BLaER1 treated with 17β-estradiol and CSF1 and Interleukin-3, amounts not matched to agents 10 nM and 100 nM (cell line): Measurements from ENCODE around the gene POLR3B.

Source experiments
- H3K27ac ChIP-seq, 11 experiments: shearing (Covaris generic); formaldehyde crosslinking; 2 replicates each; pipeline ENCODE4 v1.8.1; 2022
- H3K27me3 ChIP-seq, 11 experiments: shearing (Covaris generic); formaldehyde crosslinking; 2 replicates each; pipeline ENCODE4 v1.8.1; 2022
- H3K36me3 ChIP-seq, 11 experiments: shearing (Covaris generic); formaldehyde crosslinking; 2 replicates each; pipeline ENCODE4 v1.8.1; 2022
- H3K4me1 ChIP-seq, 10 experiments: shearing (Covaris generic); formaldehyde crosslinking; 2 replicates each; pipeline ENCODE4 v1.8.1; 2022
- H3K4me2 ChIP-seq, 11 experiments: shearing (Covaris generic); formaldehyde crosslinking; 2 replicates each; pipeline ENCODE4 v1.8.1; 2022
- H3K4me3 ChIP-seq, 10 experiments: shearing (Covaris generic); formaldehyde crosslinking; 2 replicates each; pipeline ENCODE4 v1.8.1; 2022
- H3K9ac ChIP-seq, 11 experiments: shearing (Covaris generic); formaldehyde crosslinking; 2 replicates each; pipeline ENCODE4 v1.8.1; 2022
- H3K9me3 ChIP-seq, 11 experiments: shearing (Covaris generic); formaldehyde crosslinking; replicated peaks in 1 of 11; 2 replicates each; pipeline ENCODE4 v1.8.1; 2022
- H4K20me1 ChIP-seq, 11 experiments: shearing (Covaris generic); formaldehyde crosslinking; 2 replicates each; pipeline ENCODE4 v1.8.1; 2022
- Cebpa-rat ChIP-seq, 11 experiments: shearing (Covaris generic); IDR thresholded peaks; 2 replicates each; pipeline ENCODE4 v1.8.1; 2022

The POLR3B gene

GRCh38 chr12:106317406-106318082 lies 40.0 kb upstream of the POLR3B start:
- Histone ChIP-seq H3K4me3 (no peak overlapping the region), H3K4me1 (peaks cover 2 to 15% (median 8%) of the 10 kb centered on the region in 10 experiments), H3K4me2 (no peak overlapping the region), H3K27me3 (no peaks in the 10 kb centered on the region), H4K20me1 (no peaks in the 10 kb centered on the region), H3K27ac (no peak overlapping the region), H3K9ac (no peak overlapping the region), H3K36me3 (peaks cover 0 to 76% (median 36%) of the 10 kb centered on the region in 11 experiments; a peak in 13 of 22 replicates), H3K9me3 (no peaks in the 10 kb centered on the region)
- no peak for TF ChIP-seq Cebpa-rat (IDR thresholded peaks at IDR 0.05)

DNA sequence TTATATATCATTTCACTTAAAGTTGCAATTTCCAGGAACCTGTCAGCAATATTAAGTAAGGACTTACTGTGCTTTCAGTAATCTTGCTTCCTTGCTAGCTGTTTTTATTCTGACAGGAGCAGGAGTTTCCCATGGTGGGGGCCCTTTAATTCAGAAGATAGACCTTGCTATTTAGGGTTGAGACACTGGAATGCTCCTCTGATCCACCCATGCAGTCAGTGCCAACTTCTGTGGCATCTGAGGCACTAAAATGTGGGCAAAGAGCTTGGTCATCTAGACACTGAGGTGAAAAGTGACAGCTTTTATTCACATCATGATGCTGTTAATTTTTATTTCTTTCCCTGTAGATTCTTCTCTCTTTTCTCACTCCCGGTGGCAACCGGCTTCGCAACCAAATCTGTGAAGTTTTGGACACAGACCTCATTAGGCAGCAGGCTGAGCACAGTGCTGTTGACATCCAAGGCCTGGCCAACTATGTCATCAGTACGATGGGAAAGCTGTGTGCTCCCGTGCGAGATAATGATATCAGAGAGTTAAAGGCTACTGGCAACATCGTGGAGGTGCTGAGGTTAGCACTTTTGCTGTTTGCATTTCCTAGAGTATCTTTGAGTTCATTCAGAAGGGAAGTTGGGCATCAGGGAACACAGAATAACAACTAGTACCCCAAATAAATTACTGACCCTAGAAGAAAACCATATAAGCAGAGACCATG lies 36.3 kb upstream of the POLR3B start:
- peaks cover 0 to 3% (median 2%) of the 10 kb centered on the region in 10 experiments; a peak in 6 of 20 replicates for H3K4me1 ChIP-seq
- H4K20me1 ChIP-seq, result no peaks in the 10 kb centered on the region
- H3K27ac ChIP-seq, result no peak overlapping the region
- H3K4me3 ChIP-seq, result no peak overlapping the region
- no peak for TF ChIP-seq Cebpa-rat (IDR thresholded peaks at IDR 0.05)
- peaks cover 0 to 93% (median 44%) of the 10 kb centered on the region in 11 experiments; a peak in 12 of 22 replicates for H3K36me3 ChIP-seq
- H3K9me3 ChIP-seq, result no peaks in the 10 kb centered on the region
- no peak overlapping the region for H3K4me2 ChIP-seq
- no peaks in the 10 kb centered on the region for H3K27me3 ChIP-seq
- no peak overlapping the region for H3K9ac ChIP-seq

GRCh38 chr12:106323537-106323936 lies 34.0 kb upstream of the POLR3B start:
- no peak overlapping the region for H3K4me3 ChIP-seq
- no peaks in the 10 kb centered on the region for H3K27me3 ChIP-seq
- H3K4me2 ChIP-seq, result no peak overlapping the region
- no peak overlapping the region for H3K27ac ChIP-seq
- H3K4me1 ChIP-seq, result no peaks in the 10 kb centered on the region
- H3K36me3 ChIP-seq, result peaks cover 0 to 89% (median 38%) of the 10 kb centered on the region in 11 experiments; a peak in 12 of 22 replicates
- H4K20me1 ChIP-seq, result no peaks in the 10 kb centered on the region
- H3K9me3 ChIP-seq, result no peaks in the 10 kb centered on the region
- TF ChIP-seq Cebpa-rat (IDR thresholded peaks at IDR 0.05), result no peak
- H3K9ac ChIP-seq, result no peak overlapping the region

DNA sequence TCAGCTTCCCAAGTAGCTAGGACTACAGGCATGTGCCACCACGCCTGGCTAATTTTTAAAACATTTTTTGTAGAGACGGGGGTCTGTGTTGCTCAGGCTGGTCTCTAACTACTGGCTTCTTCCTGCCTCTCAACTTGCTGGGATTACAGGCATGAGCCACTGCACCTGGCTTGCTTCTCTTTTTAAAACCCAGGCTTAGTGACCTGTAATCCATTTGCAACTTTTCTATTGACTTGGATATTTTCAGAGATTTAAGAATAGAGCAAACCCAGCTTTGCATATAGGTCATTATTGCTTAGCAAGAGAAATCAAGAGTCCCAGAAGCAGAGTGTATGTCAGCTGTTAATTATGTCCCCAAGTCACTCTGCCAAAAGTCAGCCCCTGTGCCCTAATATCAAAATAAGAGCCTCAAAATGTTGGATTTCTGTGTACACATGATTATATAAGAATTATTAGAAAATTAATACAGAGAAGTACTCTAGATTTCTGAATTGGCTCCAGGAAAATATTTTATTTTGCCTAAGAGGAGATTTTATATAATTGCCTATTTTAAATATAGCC lies 30.2 kb upstream of the POLR3B start:
- H3K27ac ChIP-seq, result no peak overlapping the region
- H3K9ac ChIP-seq, result no peak overlapping the region
- H3K9me3 ChIP-seq, result peaks cover 7 to 14% (median 10%) of the 10 kb centered on the region in 11 experiments; a peak in 19 of 22 replicates
- peaks cover 0 to 1% (median 0%) of the 10 kb centered on the region in 10 experiments; a peak in 1 of 20 replicates for H3K4me1 ChIP-seq
- H3K4me3 ChIP-seq, result no peak overlapping the region
- no peaks in the 10 kb centered on the region for H4K20me1 ChIP-seq
- no peaks in the 10 kb centered on the region for H3K27me3 ChIP-seq
- H3K36me3 ChIP-seq, result peaks cover 0 to 72% (median 34%) of the 10 kb centered on the region in 11 experiments; a peak in 13 of 22 replicates
- H3K4me2 ChIP-seq, result no peak overlapping the region
- TF ChIP-seq Cebpa-rat (IDR thresholded peaks at IDR 0.05), result no peak

- Histone ChIP-seq H3K4me2 (no peak overlapping the region), H3K36me3 (peaks cover 0 to 60% (median 25%) of the 10 kb centered on the region in 11 experiments; a peak in 12 of 22 replicates), H3K9ac (no peak overlapping the region), H3K4me3 (no peak overlapping the region), H4K20me1 (no peaks in the 10 kb centered on the region), H3K27me3 (no peaks in the 10 kb centered on the region), H3K27ac (no peak overlapping the region), H3K4me1 (peaks cover under 1 to 11% (median 4%) of the 10 kb centered on the region in 10 experiments; a peak in 13 of 20 replicates), H3K9me3 (peaks cover 10 to 20% (median 13%) of the 10 kb centered on the region in 11 experiments; a peak in 19 of 22 replicates)
- no peak for TF ChIP-seq Cebpa-rat (IDR thresholded peaks at IDR 0.05)
Observed at GRCh38 chr12:106328735-106329134, 28.8 kb upstream of the POLR3B start.

GRCh38 chr12:106329231-106329982 lies 28.1 kb upstream of the POLR3B start:
- Histone ChIP-seq H3K27me3 (no peaks in the 10 kb centered on the region), H3K36me3 (peaks cover 0 to 54% (median 18%) of the 10 kb centered on the region in 11 experiments; a peak in 12 of 22 replicates), H3K9ac (no peak overlapping the region), H3K4me2 (no peak overlapping the region), H3K27ac (no peak overlapping the region), H3K4me1 (peaks cover 7 to 18% (median 10%) of the 10 kb centered on the region in 10 experiments; a peak in 19 of 20 replicates), H3K4me3 (no peak overlapping the region), H3K9me3 (peaks cover 10 to 20% (median 13%) of the 10 kb centered on the region in 11 experiments; a peak in 19 of 22 replicates), H4K20me1 (no peaks in the 10 kb centered on the region)
- no peak for TF ChIP-seq Cebpa-rat (IDR thresholded peaks at IDR 0.05)

- Histone ChIP-seq H3K27ac (no peak overlapping the region), H4K20me1 (no peaks in the 10 kb centered on the region), H3K27me3 (no peaks in the 10 kb centered on the region), H3K36me3 (peaks cover 0 to 32% (median 9%) of the 10 kb centered on the region in 11 experiments; a peak in 9 of 22 replicates), H3K4me2 (no peak overlapping the region), H3K4me1 (peaks cover 7 to 19% (median 12%) of the 10 kb centered on the region in 10 experiments), H3K9ac (no peak overlapping the region), H3K4me3 (no peak overlapping the region), H3K9me3 (peaks cover 10 to 20% (median 13%) of the 10 kb centered on the region in 11 experiments; a peak in 19 of 22 replicates)
- TF ChIP-seq Cebpa-rat (IDR thresholded peaks at IDR 0.05), result no peak
Observed at GRCh38 chr12:106331599-106331998, 25.9 kb upstream of the POLR3B start.

DNA sequence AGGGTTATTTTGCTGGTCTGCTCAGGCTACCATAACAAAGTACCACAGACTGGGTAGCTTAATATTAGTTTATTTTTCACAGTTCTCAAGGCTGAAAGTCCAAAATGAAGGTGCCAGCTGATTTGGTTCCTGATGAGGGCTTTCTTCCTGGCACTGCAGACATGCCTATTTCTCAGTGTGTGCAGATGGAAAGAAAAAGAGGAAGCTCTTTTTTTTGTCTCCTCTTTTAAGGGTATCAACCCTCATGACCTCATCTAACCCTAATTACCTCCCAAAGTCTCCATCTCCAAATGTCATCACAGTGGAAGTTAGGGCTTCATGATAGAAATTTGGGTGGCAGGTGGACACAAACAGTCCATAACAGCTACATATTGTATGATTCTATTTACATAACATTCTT lies 25.0 kb upstream of the POLR3B start:
- Histone ChIP-seq H3K4me3 (no peak overlapping the region), H3K4me1 (peaks cover 7 to 23% (median 13%) of the 10 kb centered on the region in 10 experiments), H3K9ac (no peak overlapping the region), H3K27ac (no peak overlapping the region), H3K9me3 (peaks cover 10 to 20% (median 13%) of the 10 kb centered on the region in 11 experiments; a peak in 19 of 22 replicates), H3K36me3 (peaks cover 0 to 32% (median 9%) of the 10 kb centered on the region in 11 experiments; a peak in 9 of 22 replicates), H4K20me1 (no peaks in the 10 kb centered on the region), H3K27me3 (no peaks in the 10 kb centered on the region), H3K4me2 (no peak overlapping the region)
- no peak for TF ChIP-seq Cebpa-rat (IDR thresholded peaks at IDR 0.05)
